Activated T-helper 1 cell treated with anti-CD3 and anti-CD28 coated beads, Interleukin-12 subunit alpha, Interleukin-12 subunit beta, Interleukin-2, Interleukin-4 antibody, amounts not matched to agents 30 ng/mL and 10 ng/mL and 1 ng/mL, durations not matched to agents 14 hours and 24 hours and 36 hours (primary cell): ENCODE results near the gene AKAP7. TPM values are rescaled to one million over a fixed set of nuclear protein-coding genes. Genes with fewer than 3 reads are reported as not detected.

Experiments used
- DNase-seq: peaks from one replicate; pipeline ENCODE4 v3.0.0; 2021; ENCODE audit warnings: low spot score
- H3K27ac Mint-ChIP-seq: one replicate; pipeline ENCODE4 v1.8.0; 2021; ENCODE audit warnings: mild to moderate bottlenecking, mixed read lengths
- H3K27me3 Mint-ChIP-seq: one replicate; pipeline ENCODE4 v1.8.0; 2022; ENCODE audit warnings: mild to moderate bottlenecking, moderate library complexity, mixed read lengths; ENCODE audit not compliant: insufficient read depth
- H3K36me3 Mint-ChIP-seq: one replicate; pipeline ENCODE4 v1.8.0; 2021; ENCODE audit warnings: low read depth, mixed read lengths
- H3K4me1 Mint-ChIP-seq: one replicate; pipeline ENCODE4 v1.8.0; 2021; ENCODE audit warnings: low read depth, mixed read lengths
- H3K4me3 Mint-ChIP-seq: one replicate; pipeline ENCODE4 v1.8.0; 2021; ENCODE audit warnings: mild to moderate bottlenecking, moderate library complexity, mixed read lengths
- H3K9me3 Mint-ChIP-seq: one replicate; pipeline ENCODE4 v1.8.0; 2021; ENCODE audit warnings: mixed read lengths
- intact Hi-C: fragments of 100-400 bp; cut with micrococcal nuclease; formaldehyde crosslinking; loops from one replicate; pipeline ENCODE4 v1.15.1; 2024
- total RNA-seq: library from RNA; stranded (reverse); gene quantifications from 2 replicates; pipeline ENCODE4 v1.2.3, GENCODE V29; 2022

The AKAP7 gene
- total RNA-seq, 1 donor from 2014 or later = 3.4 TPM

DNA sequence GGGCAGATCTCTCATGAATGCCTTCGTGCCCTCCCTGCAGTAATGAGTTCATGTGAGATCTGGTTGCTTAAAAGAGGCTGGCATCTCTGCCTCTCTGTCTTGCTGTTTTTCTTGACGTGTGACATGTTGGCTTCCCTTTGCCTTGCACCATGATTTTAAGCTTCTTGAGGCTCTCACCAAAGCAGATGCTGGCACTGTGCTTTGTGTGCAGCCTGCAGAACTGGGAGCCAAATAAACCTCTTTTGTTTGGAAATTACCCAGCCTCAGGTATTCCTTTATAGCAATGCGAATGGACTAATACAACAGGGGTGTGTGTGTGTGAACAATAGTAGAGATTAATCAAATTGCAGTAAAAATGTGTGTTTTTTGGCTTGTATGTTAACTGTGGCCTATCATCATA, 8.1 kb downstream of the AKAP7 start:
- DNase-seq = no peak
- intact Hi-C loops = no loop called here
- Mint-ChIP-seq H3K27me3 (no peaks in the 10 kb centered on the region), H3K9me3 (no peaks in the 10 kb centered on the region), H3K4me3 (no peak overlapping the region), H3K4me1 (no peaks in the 10 kb centered on the region), H3K27ac (no peak overlapping the region), H3K36me3 (peaks cover 5% of the 10 kb centered on the region)

DNA sequence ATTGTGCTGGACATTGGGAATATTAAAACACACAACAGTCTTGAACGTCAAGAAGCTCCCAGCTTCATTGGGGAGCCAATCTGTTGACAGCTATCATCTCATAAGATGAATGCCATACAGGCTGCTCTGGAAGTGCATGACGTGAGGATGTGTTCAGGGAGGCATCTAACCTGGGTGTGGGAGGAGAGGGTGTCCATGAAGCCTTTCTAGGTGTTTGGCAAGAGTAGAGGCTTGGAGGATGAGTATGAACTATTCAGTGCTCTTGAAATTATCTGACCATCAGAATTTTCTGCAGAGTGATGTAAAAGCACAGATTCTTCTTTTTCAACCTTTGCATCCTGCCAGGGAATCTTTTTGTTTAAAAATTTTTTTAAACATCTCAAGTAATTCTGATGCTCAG, 11.6 kb downstream of the AKAP7 start:
- Mint-ChIP-seq H3K4me1 (no peaks in the 10 kb centered on the region), H3K9me3 (no peaks in the 10 kb centered on the region), H3K27me3 (no peaks in the 10 kb centered on the region), H3K27ac (no peak overlapping the region), H3K4me3 (no peak overlapping the region), H3K36me3 (peaks cover 5% of the 10 kb centered on the region)
- DNase-seq = no peak
- intact Hi-C loops = no loop called here

DNA sequence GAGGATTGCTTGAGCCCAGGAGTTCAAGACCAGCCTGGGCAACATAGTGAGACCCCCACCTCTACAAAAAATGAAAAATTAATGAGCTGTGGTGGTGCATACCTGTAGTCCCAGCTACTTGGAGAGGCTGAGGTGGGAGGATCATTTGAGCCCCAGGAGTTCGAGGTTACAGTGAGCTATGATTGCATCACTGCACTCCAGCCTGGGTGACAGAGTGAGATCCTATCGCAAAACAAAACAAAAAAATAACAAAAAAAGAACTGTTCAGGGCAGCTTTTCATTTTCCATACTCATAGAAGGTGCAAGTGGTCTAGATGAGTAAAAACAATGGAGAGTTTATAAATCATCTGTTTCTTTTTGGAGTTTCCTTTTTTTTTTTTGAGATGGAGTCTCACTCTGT, 21.1 kb downstream of the AKAP7 start:
- intact Hi-C loops = no loop called here
- H3K4me3 Mint-ChIP-seq = no peak overlapping the region

DNA sequence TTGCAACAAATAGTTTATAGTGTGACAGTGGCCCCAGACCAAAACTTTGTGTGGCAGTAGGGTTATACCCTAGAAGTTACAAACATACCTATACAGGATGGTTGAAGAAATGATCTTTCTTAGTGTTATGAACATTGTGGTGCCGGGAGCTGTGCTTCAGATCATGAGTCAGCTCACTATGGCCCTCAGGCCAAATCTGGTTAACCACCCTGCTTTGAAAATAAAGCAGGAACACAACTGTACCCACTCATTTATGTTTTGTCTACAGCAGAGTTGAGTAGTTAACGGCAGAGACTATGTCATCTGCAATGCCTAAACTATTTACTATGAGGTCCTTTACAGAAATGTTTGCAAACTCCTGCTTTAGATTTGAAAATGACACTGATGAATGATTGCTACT, 24.3 kb downstream of the AKAP7 start:
- no peak for DNase-seq
- H3K27me3 Mint-ChIP-seq = no peaks in the 10 kb centered on the region
- no peak overlapping the region for H3K4me3 Mint-ChIP-seq
- no peaks in the 10 kb centered on the region for H3K9me3 Mint-ChIP-seq
- no peaks in the 10 kb centered on the region for H3K4me1 Mint-ChIP-seq
- no peaks in the 10 kb centered on the region for H3K36me3 Mint-ChIP-seq
- intact Hi-C loops = no loop called here
- no peak overlapping the region for H3K27ac Mint-ChIP-seq

More for the DNA sequence above, 21.1 kb downstream of the AKAP7 start:
- Mint-ChIP-seq H3K27ac (no peak overlapping the region), H3K9me3 (no peaks in the 10 kb centered on the region), H3K4me1 (no peaks in the 10 kb centered on the region), H3K27me3 (no peaks in the 10 kb centered on the region), H3K36me3 (no peaks in the 10 kb centered on the region)
- no peak for DNase-seq

- no peak overlapping the region for H3K27ac Mint-ChIP-seq
- H3K36me3 Mint-ChIP-seq = no peaks in the 10 kb centered on the region
- no peak for DNase-seq
- H3K9me3 Mint-ChIP-seq = no peaks in the 10 kb centered on the region
- no peak overlapping the region for H3K4me3 Mint-ChIP-seq
- intact Hi-C loops = no loop called here
- no peaks in the 10 kb centered on the region for H3K27me3 Mint-ChIP-seq
- H3K4me1 Mint-ChIP-seq = no peaks in the 10 kb centered on the region
These were observed 25.0 kb downstream of the AKAP7 start for GRCh38 chr6:131160254-131160758.

- Mint-ChIP-seq H3K27me3 (no peaks in the 10 kb centered on the region), H3K9me3 (no peaks in the 10 kb centered on the region), H3K4me1 (no peaks in the 10 kb centered on the region), H3K36me3 (no peaks in the 10 kb centered on the region), H3K27ac (no peak overlapping the region), H3K4me3 (no peak overlapping the region)
- intact Hi-C loops = no loop called here
- DNase-seq = no peak
These were observed 26.7 kb downstream of the AKAP7 start for GRCh38 chr6:131161987-131162386.

DNA sequence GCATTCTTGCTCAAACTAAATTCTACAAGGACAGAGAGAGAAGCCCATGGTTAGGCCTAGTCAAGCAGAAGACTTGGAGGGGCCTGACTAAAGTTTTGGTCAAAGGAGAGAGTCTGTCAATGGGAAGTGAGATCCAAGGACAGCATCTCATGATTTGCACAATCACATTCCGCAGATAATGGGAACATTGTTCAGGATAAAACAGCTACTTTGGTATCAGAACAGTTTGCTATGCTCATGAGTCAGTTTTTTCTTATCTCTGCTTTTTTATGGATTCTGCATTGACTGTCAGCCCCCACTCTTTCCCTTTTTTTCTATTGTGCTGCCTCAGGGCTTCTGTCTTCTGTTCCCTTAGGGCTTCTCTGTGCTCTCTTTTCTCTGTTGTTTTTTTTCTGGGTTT, 28.6 kb downstream of the AKAP7 start:
- H3K4me3 Mint-ChIP-seq = no peak overlapping the region
- no peaks in the 10 kb centered on the region for H3K9me3 Mint-ChIP-seq
- H3K36me3 Mint-ChIP-seq = no peaks in the 10 kb centered on the region
- H3K27me3 Mint-ChIP-seq = no peaks in the 10 kb centered on the region
- H3K27ac Mint-ChIP-seq = no peak overlapping the region
- intact Hi-C loops = no loop called here
- DNase-seq = no peak
- H3K4me1 Mint-ChIP-seq = no peaks in the 10 kb centered on the region

DNA sequence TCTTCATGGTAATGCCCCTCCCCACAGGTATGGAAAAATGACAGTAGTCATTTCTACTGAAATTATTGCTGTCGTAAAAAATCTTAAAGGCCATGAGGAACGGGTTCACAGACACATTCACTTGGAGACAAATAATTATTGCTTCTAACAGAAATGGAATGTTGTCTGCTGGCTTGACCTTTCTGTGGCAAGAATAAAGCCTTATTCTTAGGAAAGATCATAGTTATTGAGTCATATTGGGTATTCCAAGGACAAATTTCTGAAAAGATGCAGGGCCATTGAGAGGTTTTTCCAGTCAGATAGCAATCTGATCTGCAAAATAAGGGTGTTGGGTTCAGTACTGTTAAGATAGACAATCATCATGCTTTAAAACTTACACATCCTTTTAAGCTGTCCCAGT, 29.2 kb downstream of the AKAP7 start:
- no peak for DNase-seq

GRCh38 chr6:131167773-131168172, 32.5 kb downstream of the AKAP7 start:
- no peaks in the 10 kb centered on the region for H3K4me1 Mint-ChIP-seq
- no peaks in the 10 kb centered on the region for H3K27me3 Mint-ChIP-seq
- no peaks in the 10 kb centered on the region for H3K36me3 Mint-ChIP-seq
- H3K27ac Mint-ChIP-seq = no peak overlapping the region
- no peaks in the 10 kb centered on the region for H3K9me3 Mint-ChIP-seq
- no peak overlapping the region for H3K4me3 Mint-ChIP-seq
- no peak for DNase-seq
- intact Hi-C loops = loop anchor here (1.0 kb wide), 1 partner anchor 282 kb away; no protein-coding TSS in a partner anchor

More for the DNA sequence above, 29.2 kb downstream of the AKAP7 start:
- H3K4me3 Mint-ChIP-seq = no peak overlapping the region
- no peak overlapping the region for H3K27ac Mint-ChIP-seq
- intact Hi-C loops = no loop called here
- no peaks in the 10 kb centered on the region for H3K27me3 Mint-ChIP-seq
- no peaks in the 10 kb centered on the region for H3K36me3 Mint-ChIP-seq
- H3K9me3 Mint-ChIP-seq = no peaks in the 10 kb centered on the region
- H3K4me1 Mint-ChIP-seq = no peaks in the 10 kb centered on the region

GRCh38 chr6:131169613-131170012, 34.3 kb downstream of the AKAP7 start:
- intact Hi-C loops = no loop called here
- Mint-ChIP-seq H3K27me3 (no peaks in the 10 kb centered on the region), H3K36me3 (no peaks in the 10 kb centered on the region), H3K4me3 (no peak overlapping the region), H3K4me1 (no peaks in the 10 kb centered on the region), H3K27ac (no peak overlapping the region), H3K9me3 (no peaks in the 10 kb centered on the region)
- no peak for DNase-seq

GRCh38 chr6:131172222-131172621, 37.0 kb downstream of the AKAP7 start:
- Mint-ChIP-seq H3K27me3 (no peaks in the 10 kb centered on the region), H3K9me3 (no peaks in the 10 kb centered on the region), H3K4me1 (no peaks in the 10 kb centered on the region), H3K27ac (no peak overlapping the region), H3K36me3 (no peaks in the 10 kb centered on the region), H3K4me3 (no peak overlapping the region)
- intact Hi-C loops = no loop called here
- no peak for DNase-seq

DNA sequence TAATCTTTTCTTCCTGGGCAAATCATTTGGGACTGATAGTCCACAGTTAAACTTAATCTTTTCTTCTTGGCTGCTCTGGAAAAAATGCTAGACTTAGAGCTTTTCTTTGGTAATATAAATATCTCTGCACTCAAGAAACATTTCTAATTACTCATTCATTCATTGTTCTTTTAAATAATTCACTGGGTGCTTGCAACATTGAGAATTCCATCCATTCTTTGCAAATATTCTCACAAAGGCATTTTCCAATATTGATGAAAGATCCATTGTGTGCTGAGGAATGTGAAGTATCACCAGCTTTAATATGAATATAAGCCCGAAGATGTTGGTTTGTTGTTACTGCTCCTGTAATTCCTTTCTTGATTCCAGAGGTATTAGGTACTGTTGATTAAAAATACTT, 38.4 kb downstream of the AKAP7 start:
- H3K27ac Mint-ChIP-seq = no peak overlapping the region
- H3K4me1 Mint-ChIP-seq = no peaks in the 10 kb centered on the region
- intact Hi-C loops = no loop called here

GRCh38 chr6:131175564-131175963, 40.3 kb downstream of the AKAP7 start:
- Mint-ChIP-seq H3K4me1 (no peaks in the 10 kb centered on the region), H3K27me3 (no peaks in the 10 kb centered on the region), H3K9me3 (no peaks in the 10 kb centered on the region), H3K4me3 (no peak overlapping the region), H3K27ac (no peak overlapping the region), H3K36me3 (no peaks in the 10 kb centered on the region)
- intact Hi-C loops = no loop called here
- no peak for DNase-seq

More for the DNA sequence above, 38.4 kb downstream of the AKAP7 start:
- DNase-seq = no peak
- Mint-ChIP-seq H3K9me3 (no peaks in the 10 kb centered on the region), H3K36me3 (no peaks in the 10 kb centered on the region), H3K4me3 (no peak overlapping the region), H3K27me3 (no peaks in the 10 kb centered on the region)

- Mint-ChIP-seq H3K4me3 (no peak overlapping the region), H3K4me1 (peaks cover 2% of the 10 kb centered on the region), H3K9me3 (no peaks in the 10 kb centered on the region), H3K36me3 (no peaks in the 10 kb centered on the region), H3K27me3 (no peaks in the 10 kb centered on the region), H3K27ac (no peak overlapping the region)
- intact Hi-C loops = no loop called here
- DNase-seq = no peak
These were observed 42.7 kb downstream of the AKAP7 start for GRCh38 chr6:131177996-131178395.
